Stimulated activated memory B cell treated with anti-CD40 and anti-IgM and Interleukin-4, amounts not matched to agents 10 μg/mL and 1 μg/mL and 100 μg/mL, for 72 hours (primary cell): ENCODE results near the gene SMPD2.

Source experiments
- ATAC-seq: fragments of 150-1000 bp; cut with Tn5 transposase; 2 replicates; pipeline ENCODE4 v1.10.0; 2021
- H3K27ac Mint-ChIP-seq: one replicate; pipeline ENCODE4 v1.8.0; 2022; ENCODE audit warnings: mild to moderate bottlenecking, mixed read lengths
- H3K27me3 Mint-ChIP-seq: one replicate; pipeline ENCODE4 v1.8.0; 2022; ENCODE audit warnings: mixed read lengths
- H3K36me3 Mint-ChIP-seq: one replicate; pipeline ENCODE4 v1.8.0; 2022; ENCODE audit warnings: mixed read lengths
- H3K4me1 Mint-ChIP-seq: one replicate; pipeline ENCODE4 v1.8.0; 2022; ENCODE audit warnings: mixed read lengths
- H3K4me3 Mint-ChIP-seq: one replicate; pipeline ENCODE4 v1.8.0; 2022; ENCODE audit warnings: mild to moderate bottlenecking, moderate library complexity, mixed read lengths
- H3K9me3 Mint-ChIP-seq: one replicate; pipeline ENCODE4 v1.8.0; 2022; ENCODE audit warnings: mixed read lengths

The SMPD2 gene

GRCh38 chr6:109482905-109483734 lies 42.6 kb downstream of the SMPD2 start, which contains the start of gene ZBTB24:
ZBTB24 (minus strand) TSS chr6:109483219; CDS start chr6:109482026, 1,193 bp downstream.
- ATAC-seq, result peak; percentile 95
- Mint-ChIP-seq H3K27me3 (no peaks in the 10 kb centered on the region), H3K4me1 (peaks cover 62% of the 10 kb centered on the region), H3K4me3 (peak within 1 kb of the TSS; percentile 99), H3K36me3 (peaks cover 26% of the 10 kb centered on the region), H3K9me3 (no peaks in the 10 kb centered on the region), H3K27ac (peak within 1 kb of the TSS; percentile 90)

DNA sequence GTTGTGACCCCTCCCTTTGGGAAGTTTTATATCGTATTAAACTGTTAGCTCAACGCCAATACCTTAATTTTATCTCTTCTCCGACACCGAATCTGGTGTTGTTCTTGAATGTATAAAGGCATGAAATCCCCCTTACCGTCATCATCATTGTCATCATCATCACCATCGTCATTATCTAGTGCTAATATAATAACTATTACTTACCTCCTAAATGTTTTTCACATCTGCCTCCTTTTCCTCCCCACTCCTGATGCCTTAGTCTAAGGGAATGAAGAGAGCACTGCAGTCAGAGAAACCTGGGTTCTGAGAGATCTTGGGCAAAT lies 43.2 kb downstream of the SMPD2 start:
- peaks cover 21% of the 10 kb centered on the region for H3K36me3 Mint-ChIP-seq
- peak; percentile 2 for ATAC-seq
- peak overlapping the region; percentile 57 for H3K27ac Mint-ChIP-seq
- no peaks in the 10 kb centered on the region for H3K27me3 Mint-ChIP-seq
- H3K4me1 Mint-ChIP-seq, result peaks cover 56% of the 10 kb centered on the region
- peak overlapping the region; percentile 74 for H3K4me3 Mint-ChIP-seq
- no peaks in the 10 kb centered on the region for H3K9me3 Mint-ChIP-seq

GRCh38 chr6:109484122-109484521 lies 43.6 kb downstream of the SMPD2 start:
- peak overlapping the region; percentile 74 for H3K4me3 Mint-ChIP-seq
- peaks cover 52% of the 10 kb centered on the region for H3K4me1 Mint-ChIP-seq
- no peaks in the 10 kb centered on the region for H3K9me3 Mint-ChIP-seq
- peaks cover 17% of the 10 kb centered on the region for H3K36me3 Mint-ChIP-seq
- no peak for ATAC-seq
- H3K27me3 Mint-ChIP-seq, result no peaks in the 10 kb centered on the region
- peak overlapping the region; percentile 57 for H3K27ac Mint-ChIP-seq

- Mint-ChIP-seq H3K4me1 (peaks cover 39% of the 10 kb centered on the region), H3K27me3 (no peaks in the 10 kb centered on the region), H3K36me3 (peaks cover 13% of the 10 kb centered on the region), H3K9me3 (no peaks in the 10 kb centered on the region), H3K4me3 (no peak overlapping the region), H3K27ac (peak overlapping the region; percentile 45)
- no peak for ATAC-seq
Observed at GRCh38 chr6:109485266-109485935, 44.9 kb downstream of the SMPD2 start.

DNA sequence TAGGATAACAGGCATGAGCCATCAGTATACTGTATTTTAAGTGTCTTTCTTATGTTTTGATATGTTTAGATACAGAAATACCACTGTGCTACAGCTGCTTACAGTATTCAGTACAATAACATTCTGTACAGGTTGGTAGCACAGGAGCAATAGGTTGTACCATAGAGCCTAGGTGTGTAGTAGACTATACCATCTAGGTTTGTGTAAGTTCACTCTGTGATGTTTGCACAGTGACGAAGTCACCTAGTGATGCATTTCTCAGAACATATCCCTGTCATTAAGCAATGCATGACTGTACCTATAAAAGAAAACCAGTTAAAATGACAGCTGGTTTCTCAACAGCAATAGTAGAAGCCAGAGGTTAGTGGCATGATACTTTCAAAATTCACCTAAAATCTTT lies 45.5 kb downstream of the SMPD2 start:
- Mint-ChIP-seq H3K4me1 (peaks cover 38% of the 10 kb centered on the region), H3K36me3 (peaks cover 10% of the 10 kb centered on the region), H3K27me3 (no peaks in the 10 kb centered on the region), H3K27ac (no peak overlapping the region), H3K9me3 (no peaks in the 10 kb centered on the region), H3K4me3 (no peak overlapping the region)
- no peak for ATAC-seq

DNA sequence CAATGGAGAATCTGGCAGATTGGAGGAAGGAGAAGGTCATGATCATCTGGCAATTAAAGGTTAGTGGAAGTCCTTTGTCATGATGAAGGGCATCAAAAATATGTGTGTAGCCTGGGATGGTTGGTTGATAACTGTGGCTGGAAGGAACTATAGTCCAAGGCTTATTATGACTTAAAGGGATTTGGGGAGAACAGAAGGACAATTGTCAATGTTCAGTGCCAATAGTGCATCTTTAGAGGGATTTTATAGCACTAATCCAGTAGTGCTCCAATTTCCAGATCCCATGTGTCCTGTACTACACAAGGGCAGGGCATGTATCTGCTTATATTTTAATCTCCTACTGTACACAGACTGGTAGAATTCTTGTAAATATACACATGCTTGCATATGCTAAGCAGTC lies 47.5 kb downstream of the SMPD2 start:
- Mint-ChIP-seq H3K4me1 (peaks cover 32% of the 10 kb centered on the region), H3K27me3 (no peaks in the 10 kb centered on the region), H3K4me3 (no peak overlapping the region), H3K27ac (no peak overlapping the region), H3K36me3 (no peaks in the 10 kb centered on the region), H3K9me3 (no peaks in the 10 kb centered on the region)
- no peak for ATAC-seq

- Mint-ChIP-seq H3K4me3 (no peak overlapping the region), H3K4me1 (peaks cover 27% of the 10 kb centered on the region), H3K27me3 (no peaks in the 10 kb centered on the region), H3K36me3 (no peaks in the 10 kb centered on the region), H3K27ac (no peak overlapping the region), H3K9me3 (no peaks in the 10 kb centered on the region)
- ATAC-seq, result no peak
Observed at GRCh38 chr6:109490713-109491112, 50.2 kb downstream of the SMPD2 start.

- peaks cover 29% of the 10 kb centered on the region for H3K4me1 Mint-ChIP-seq
- no peaks in the 10 kb centered on the region for H3K9me3 Mint-ChIP-seq
- no peak overlapping the region for H3K27ac Mint-ChIP-seq
- ATAC-seq, result peak; percentile 64
- no peak overlapping the region for H3K4me3 Mint-ChIP-seq
- H3K27me3 Mint-ChIP-seq, result no peaks in the 10 kb centered on the region
- no peaks in the 10 kb centered on the region for H3K36me3 Mint-ChIP-seq
Observed at GRCh38 chr6:109491207-109491938, 50.8 kb downstream of the SMPD2 start.
